ENCODE measurements around the gene PLIN5.

Gene PLIN5

GRCh38 chr19:4534836-4535658 lies at the start of gene PLIN5:
TSS of gene PLIN5 (minus strand) at chr19:4535224. CDS start at chr19:4534074, 1,150 bp downstream.
- DNase-seq = no peak

- DNase-seq = no peak
Observed at GRCh38 chr19:4583961-4584669, 49.1 kb upstream of the PLIN5 start.

- no peak for DNase-seq
Observed at GRCh38 chr19:4582980-4583842, 48.2 kb upstream of the PLIN5 start.

- no peak for DNase-seq
Observed at GRCh38 chr19:4581666-4582553, 46.9 kb upstream of the PLIN5 start.

- no peak for DNase-seq
Observed at GRCh38 chr19:4580961-4581665, 46.1 kb upstream of the PLIN5 start.

- no peak for DNase-seq
Observed at GRCh38 chr19:4580021-4580901, 45.2 kb upstream of the PLIN5 start.

- DNase-seq = no peak
Observed at GRCh38 chr19:4579389-4579788, 44.4 kb upstream of the PLIN5 start.

- no peak for DNase-seq
Observed at GRCh38 chr19:4578552-4579248, 43.7 kb upstream of the PLIN5 start.

GRCh38 chr19:4577020-4577782 lies 42.2 kb upstream of the PLIN5 start:
- no peak for DNase-seq

GRCh38 chr19:4576016-4576933 lies 41.3 kb upstream of the PLIN5 start:
- DNase-seq = no peak

- no peak for DNase-seq
Observed at GRCh38 chr19:4575267-4576015, 40.4 kb upstream of the PLIN5 start.

- no peak for DNase-seq
Observed at GRCh38 chr19:4573682-4574081, 38.7 kb upstream of the PLIN5 start.

- no peak for DNase-seq
Observed at GRCh38 chr19:4571305-4571917, 36.4 kb upstream of the PLIN5 start.

GRCh38 chr19:4570916-4571304 lies 35.9 kb upstream of the PLIN5 start:
- DNase-seq = no peak

- no peak for DNase-seq
Observed at GRCh38 chr19:4570402-4570801, 35.4 kb upstream of the PLIN5 start.

GRCh38 chr19:4568886-4569285 lies 33.9 kb upstream of the PLIN5 start:
- DNase-seq = peak; percentile 17

GRCh38 chr19:4567584-4568071 lies 32.6 kb upstream of the PLIN5 start:
- DNase-seq = no peak

Data from SIG-M5 (cell line).